NCI-H2196 (cell line): ENCODE data around the gene PYCR2.
A peak's percentile ranks its signal among the peaks of the same experiment; 100 is the strongest.
"Not testable (repeated sequence)": the region's sequence is repeated elsewhere in the genome, so short reads cannot be mapped to it uniquely, and the experiment has no call there.

Experiments
- DNase-seq: peaks from one replicate; lab custom pipeline; 2025; ENCODE audit not compliant: unreplicated experiment; lab: John Stamatoyannopoulos, UW

The PYCR2 gene

GRCh38 chr1:225923692-225924555, at the start of gene PYCR2:
Gene PYCR2, minus strand, starts transcription at chr1:225924250. Its CDS starts 140 bp downstream, at chr1:225924110.
- DNase-seq = peak; percentile 98

GRCh38 chr1:225973158-225973557, 49.1 kb upstream of the PYCR2 start:
- DNase-seq = peak; percentile 87

GRCh38 chr1:225972344-225973152, 48.5 kb upstream of the PYCR2 start:
- no peak for DNase-seq

GRCh38 chr1:225970592-225971157, 46.6 kb upstream of the PYCR2 start:
- DNase-seq = not testable (repeated sequence)

- not testable (repeated sequence) for DNase-seq
Measured at GRCh38 chr1:225969751-225970150, 45.7 kb upstream of the PYCR2 start.

- no peak for DNase-seq
Measured at GRCh38 chr1:225965231-225965630, 41.2 kb upstream of the PYCR2 start.

GRCh38 chr1:225963735-225964530, 39.9 kb upstream of the PYCR2 start:
- no peak for DNase-seq

- DNase-seq = no peak
Measured at GRCh38 chr1:225962440-225962975, 38.5 kb upstream of the PYCR2 start.

- DNase-seq = no peak
Measured at GRCh38 chr1:225961659-225962439, 37.8 kb upstream of the PYCR2 start.

- no peak for DNase-seq
Measured at GRCh38 chr1:225958041-225958440, 34.0 kb upstream of the PYCR2 start.

GRCh38 chr1:225954753-225955152, 30.7 kb upstream of the PYCR2 start:
- DNase-seq = no peak

- DNase-seq = no peak
Measured at GRCh38 chr1:225953315-225953714, 29.3 kb upstream of the PYCR2 start.

GRCh38 chr1:225950905-225951497, 27.0 kb upstream of the PYCR2 start:
- DNase-seq = no peak

GRCh38 chr1:225949041-225949440, 25.0 kb upstream of the PYCR2 start:
- no peak for DNase-seq

GRCh38 chr1:225946803-225947202, 22.8 kb upstream of the PYCR2 start:
- DNase-seq = no peak

- DNase-seq = no peak
Measured at GRCh38 chr1:225946082-225946620, 22.1 kb upstream of the PYCR2 start.

- no peak for DNase-seq
Measured at GRCh38 chr1:225945564-225945963, 21.5 kb upstream of the PYCR2 start.

GRCh38 chr1:225944951-225945350, 20.9 kb upstream of the PYCR2 start:
- DNase-seq = no peak

GRCh38 chr1:225944387-225944786, 20.3 kb upstream of the PYCR2 start:
- DNase-seq = no peak
